Trophoblast cell (in vitro differentiated cells and primary cell): ENCODE measurements around the gene LAMA3.

Experiments
- DNase-seq, 2 donors: peaks; one replicate each; pipeline ENCODE4 v3.0.0-alpha.2; 2016
- H2AFZ ChIP-seq: 2 replicates; pipeline ENCODE4 v1.6.1; 2013; ENCODE audit warnings: low read length, moderate library complexity, mild to moderate bottlenecking; ENCODE audit not compliant: insufficient read depth, poor library complexity
- H2AK5ac ChIP-seq: 2 replicates; pipeline ENCODE4 v1.6.1; 2013; ENCODE audit warnings: mild to moderate bottlenecking, low read length
- H2BK120ac ChIP-seq: 2 replicates; pipeline ENCODE4 v1.6.1; 2013; ENCODE audit warnings: low read length, mild to moderate bottlenecking, moderate library complexity; ENCODE audit not compliant: insufficient read depth, poor library complexity
- H2BK12ac ChIP-seq: 2 replicates; pipeline ENCODE4 v1.6.1; 2013; ENCODE audit warnings: mild to moderate bottlenecking, low read length, moderate library complexity
- H2BK5ac ChIP-seq: 2 replicates; pipeline ENCODE4 v1.6.1; 2013; ENCODE audit warnings: low read length, low read depth, moderate library complexity, mild to moderate bottlenecking; ENCODE audit not compliant: poor library complexity
- H3K14ac ChIP-seq: 2 replicates; pipeline ENCODE4 v1.6.1; 2013; ENCODE audit warnings: mild to moderate bottlenecking, low read length
- H3K18ac ChIP-seq: 2 replicates; pipeline ENCODE4 v1.6.1; 2013; ENCODE audit warnings: mild to moderate bottlenecking, low read length
- H3K23ac ChIP-seq: 2 replicates; pipeline ENCODE4 v1.6.1; 2013; ENCODE audit warnings: low read length
- H3K27ac ChIP-seq: 2 replicates; pipeline ENCODE4 v1.5.1; 2013; ENCODE audit warnings: low read depth, mild to moderate bottlenecking, inconsistent platforms, low read length, moderate library complexity
- H3K27me3 ChIP-seq: 2 replicates; pipeline ENCODE4 v1.6.1; 2013; ENCODE audit warnings: inconsistent platforms, mild to moderate bottlenecking, low read length, moderate library complexity; ENCODE audit not compliant: insufficient read depth
- H3K36me3 ChIP-seq, 2 experiments: 1 replicate in 1 of 2; 2 replicates in 1 of 2; pipeline ENCODE4 v1.6.1; 2013; ENCODE audit warnings: low read length in 2 of 2, mild to moderate bottlenecking in 2 of 2, moderate library complexity in 1 of 2; ENCODE audit not compliant: insufficient read depth in 2 of 2, control insufficient read depth in 1 of 2
- H3K4ac ChIP-seq: 2 replicates; pipeline ENCODE4 v1.6.1; 2013; ENCODE audit warnings: low read depth, mild to moderate bottlenecking, low read length, moderate library complexity
- H3K4me1 ChIP-seq, 2 experiments: 1 replicate in 1 of 2; 2 replicates in 1 of 2; pipeline ENCODE4 v1.6.1; 2013; ENCODE audit warnings: low read length in 2 of 2, mild to moderate bottlenecking in 2 of 2, moderate library complexity in 1 of 2; ENCODE audit not compliant: insufficient read depth in 2 of 2, control insufficient read depth in 1 of 2
- H3K4me2 ChIP-seq: 2 replicates; pipeline ENCODE4 v1.6.1; 2013; ENCODE audit warnings: inconsistent platforms, mild to moderate bottlenecking, low read length, moderate library complexity
- H3K4me3 ChIP-seq: 2 replicates; pipeline ENCODE4 v1.5.1; 2013; ENCODE audit warnings: mild to moderate bottlenecking, low read depth, low read length, inconsistent platforms
- H3K79me1 ChIP-seq: one replicate; pipeline ENCODE4 v1.6.1; 2013; ENCODE audit warnings: low read length
- H3K79me2 ChIP-seq: 2 replicates; pipeline ENCODE4 v1.6.1; 2013; ENCODE audit warnings: low read length, mild to moderate bottlenecking; ENCODE audit not compliant: control insufficient read depth, insufficient read depth, poor library complexity
- H3K9ac ChIP-seq: 2 replicates; pipeline ENCODE4 v1.6.1; 2013; ENCODE audit warnings: mild to moderate bottlenecking, low read length
- H3K9me3 ChIP-seq: 2 replicates; pipeline ENCODE4 v1.6.1; 2013; ENCODE audit warnings: low read depth, mild to moderate bottlenecking, control low read depth, inconsistent platforms, low read length; ENCODE audit not compliant: insufficient read depth
- H4K12ac ChIP-seq: 2 replicates; pipeline ENCODE4 v1.6.1; 2013; ENCODE audit warnings: low read depth, mild to moderate bottlenecking, low read length, moderate library complexity
- H4K8ac ChIP-seq: 2 replicates; pipeline ENCODE4 v1.6.1; 2013; ENCODE audit warnings: low read depth, mild to moderate bottlenecking, low read length, moderate library complexity
- H4K91ac ChIP-seq: one replicate; pipeline ENCODE4 v1.6.1; 2013; ENCODE audit warnings: low read depth, mild to moderate bottlenecking, low read length, moderate library complexity
- WGBS: extraction: QIAGEN DNeasy Blood & Tissue Kit; methylation state at CpG from one replicate; pipeline ENCODE4 v1.1.7; 2013; ENCODE audit warnings: missing lambda C conversion rate; ENCODE audit not compliant: insufficient read length, insufficient coverage; ENCODE audit errors: extremely low coverage; 5-methylcytosine and 5-hydroxymethylcytosine counted together

The LAMA3 gene

DNA sequence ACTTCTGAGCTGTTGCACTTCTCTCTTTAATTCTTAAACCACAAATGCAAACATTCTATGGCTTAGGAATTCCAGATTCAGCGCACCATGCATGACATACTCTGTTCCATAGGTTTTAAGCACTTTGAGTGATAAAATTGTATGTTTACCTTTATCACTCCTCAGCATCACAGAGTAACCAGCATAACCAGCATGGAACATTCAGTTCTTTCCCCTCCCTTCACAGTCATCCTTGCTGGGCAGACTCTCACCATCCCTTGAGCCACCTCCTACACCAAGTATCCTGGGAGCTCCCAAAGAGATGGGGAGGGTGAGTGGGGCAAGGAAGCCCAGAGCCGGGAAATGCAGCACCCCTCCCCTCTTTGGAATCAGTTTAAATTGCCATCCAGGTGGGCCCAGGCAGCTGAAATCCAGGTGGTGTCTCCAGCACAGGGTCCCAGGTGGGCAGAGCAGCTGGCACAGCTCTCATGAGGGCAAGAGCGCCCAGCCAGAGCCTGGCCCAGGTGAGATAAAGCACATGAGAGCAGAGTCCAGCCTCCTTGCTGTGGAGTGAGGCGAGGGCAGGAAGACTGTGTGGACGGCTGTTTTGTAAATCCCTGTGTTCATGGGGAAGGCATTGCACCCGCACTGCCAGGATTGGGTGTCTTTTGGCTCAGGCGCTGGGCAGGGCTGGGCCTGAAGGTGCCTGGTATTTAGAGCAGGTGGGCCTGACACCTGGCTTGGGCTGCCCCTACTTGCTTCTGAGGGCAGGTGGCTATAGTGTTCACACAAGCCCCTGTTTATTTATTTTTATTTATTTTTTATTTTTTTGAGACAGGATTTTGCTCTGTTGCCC, 36.8 kb downstream of the LAMA3 start:
- no peak overlapping the region for H2BK120ac ChIP-seq
- H3K9ac ChIP-seq: no peak overlapping the region
- H3K36me3 ChIP-seq: no peaks in the 10 kb centered on the region
- no peaks in the 10 kb centered on the region for H3K79me1 ChIP-seq
- no peak overlapping the region for H3K4ac ChIP-seq
- no peak overlapping the region for H2BK5ac ChIP-seq
- no peaks in the 10 kb centered on the region for H3K79me2 ChIP-seq
- no peak overlapping the region for H3K4me2 ChIP-seq
- no peak overlapping the region for H2BK12ac ChIP-seq
- H3K23ac ChIP-seq: no peak overlapping the region
- H3K18ac ChIP-seq: no peak overlapping the region
- no peak overlapping the region for H3K14ac ChIP-seq
- no peak overlapping the region for H2AFZ ChIP-seq
- H3K4me3 ChIP-seq: no peak overlapping the region
- H2AK5ac ChIP-seq: no peak overlapping the region
- no peak overlapping the region for H4K12ac ChIP-seq
- no CpG with 5 or more reads among the region's 7 CpGs for WGBS
- no peak overlapping the region for H3K27ac ChIP-seq
- H4K8ac ChIP-seq: no peak overlapping the region
- H4K91ac ChIP-seq: no peak overlapping the region
- no peaks in the 10 kb centered on the region for H3K9me3 ChIP-seq
- peaks cover 0 to 3% of the 10 kb centered on the region in 2 experiments for H3K4me1 ChIP-seq
- H3K27me3 ChIP-seq: no peaks in the 10 kb centered on the region
- DNase-seq: peak; percentile 74 to 92

GRCh38 chr18:23727707-23728493, 38.6 kb downstream of the LAMA3 start:
- Histone ChIP-seq H3K4me2 (no peak overlapping the region), H3K79me1 (no peaks in the 10 kb centered on the region), H3K27ac (no peak overlapping the region), H2BK120ac (no peak overlapping the region), H2BK5ac (no peak overlapping the region), H2AK5ac (no peak overlapping the region), H3K27me3 (no peaks in the 10 kb centered on the region), H3K4me3 (no peak overlapping the region), H3K14ac (no peak overlapping the region), H4K8ac (no peak overlapping the region), H3K23ac (no peak overlapping the region), H3K9me3 (no peaks in the 10 kb centered on the region), H2BK12ac (no peak overlapping the region), H3K4me1 (peaks cover 0 to 3% of the 10 kb centered on the region in 2 experiments), H3K4ac (no peak overlapping the region), H3K18ac (no peak overlapping the region), H3K79me2 (no peaks in the 10 kb centered on the region), H2AFZ (no peak overlapping the region), H3K36me3 (no peaks in the 10 kb centered on the region), H4K91ac (no peak overlapping the region), H3K9ac (no peak overlapping the region), H4K12ac (no peak overlapping the region)
- WGBS: no CpG with 5 or more reads among the region's 6 CpGs
- no peak for DNase-seq

- H4K91ac ChIP-seq: no peak overlapping the region
- no peaks in the 10 kb centered on the region for H3K36me3 ChIP-seq
- no peak overlapping the region for H3K23ac ChIP-seq
- no peaks in the 10 kb centered on the region for H3K79me1 ChIP-seq
- no peak overlapping the region for H2BK12ac ChIP-seq
- H2AFZ ChIP-seq: no peak overlapping the region
- H3K18ac ChIP-seq: no peak overlapping the region
- H3K9ac ChIP-seq: no peak overlapping the region
- no peaks in the 10 kb centered on the region for H3K4me1 ChIP-seq
- H3K4me3 ChIP-seq: no peak overlapping the region
- H3K14ac ChIP-seq: no peak overlapping the region
- H3K27ac ChIP-seq: no peak overlapping the region
- DNase-seq: no peak
- H2BK120ac ChIP-seq: no peak overlapping the region
- WGBS: no CpG with 5 or more reads among the region's 2 CpGs
- H3K79me2 ChIP-seq: no peaks in the 10 kb centered on the region
- no peak overlapping the region for H4K8ac ChIP-seq
- H3K4me2 ChIP-seq: no peak overlapping the region
- no peak overlapping the region for H3K4ac ChIP-seq
- H2BK5ac ChIP-seq: no peak overlapping the region
- no peak overlapping the region for H2AK5ac ChIP-seq
- no peak overlapping the region for H4K12ac ChIP-seq
- peaks cover 2% of the 10 kb centered on the region for H3K9me3 ChIP-seq
- no peaks in the 10 kb centered on the region for H3K27me3 ChIP-seq
Measured at GRCh38 chr18:23730857-23731256, 41.6 kb downstream of the LAMA3 start.

DNA sequence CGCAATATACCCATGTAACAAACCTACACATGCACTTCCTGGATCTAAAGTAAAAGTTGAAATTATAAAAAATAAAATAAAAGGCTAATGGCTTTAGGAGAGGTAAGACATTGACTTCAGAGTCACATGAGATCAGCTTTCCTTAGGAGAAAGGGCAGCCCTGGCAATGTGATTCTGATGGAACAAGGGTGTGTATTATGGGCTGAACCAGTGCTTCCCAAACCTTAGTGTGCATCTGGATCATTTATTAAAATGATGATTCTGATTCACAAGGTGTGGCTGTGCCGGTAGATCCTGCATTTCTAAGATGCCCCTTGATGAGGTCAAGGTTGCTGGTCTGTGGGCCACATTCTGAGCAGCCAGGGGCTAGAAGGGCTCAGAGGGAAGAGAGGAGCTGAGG, 42.6 kb downstream of the LAMA3 start:
- Histone ChIP-seq H3K23ac (no peak overlapping the region), H3K9ac (no peak overlapping the region), H3K4me2 (no peak overlapping the region), H3K14ac (no peak overlapping the region), H2AK5ac (no peak overlapping the region), H3K36me3 (no peaks in the 10 kb centered on the region), H4K8ac (no peak overlapping the region), H4K91ac (no peak overlapping the region), H3K27ac (no peak overlapping the region), H4K12ac (no peak overlapping the region), H3K79me1 (no peaks in the 10 kb centered on the region), H3K9me3 (peaks cover 2% of the 10 kb centered on the region), H3K18ac (no peak overlapping the region), H3K27me3 (no peaks in the 10 kb centered on the region), H2BK120ac (no peak overlapping the region), H3K4me3 (no peak overlapping the region), H2AFZ (no peak overlapping the region), H3K79me2 (no peaks in the 10 kb centered on the region), H3K4me1 (no peaks in the 10 kb centered on the region), H2BK12ac (no peak overlapping the region), H2BK5ac (no peak overlapping the region), H3K4ac (no peak overlapping the region)
- no CpG with 5 or more reads among the region's 2 CpGs for WGBS
- DNase-seq: no peak
